Renal cortex interstitium (tissue), 11 donors: ENCODE measurements around the gene ZBTB17. TPM values are rescaled to one million over a fixed set of nuclear protein-coding genes. Genes with fewer than 3 reads are reported as not detected.

Experiments
- DNase-seq, 11 donors: peaks; one replicate each; pipeline ENCODE4 v3.0.0-alpha.2; 2013; ENCODE audit warnings: low read depth in 9 of 11, low spot score in 4 of 11; ENCODE audit errors: extremely low read depth in 1 of 11
- polyA plus RNA-seq, 3 donors: library from polyadenylated mRNA; unstranded; fragments of 120-200 nt; gene quantifications; one replicate each; pipeline ENCODE4 v1.2.1, GENCODE V29; 2013; ENCODE audit not compliant: insufficient read length in 3 of 3

ZBTB17 gene
- polyA plus RNA-seq, 3 donors, result 27.9 to 35.0 (median 30.6) TPM

DNA sequence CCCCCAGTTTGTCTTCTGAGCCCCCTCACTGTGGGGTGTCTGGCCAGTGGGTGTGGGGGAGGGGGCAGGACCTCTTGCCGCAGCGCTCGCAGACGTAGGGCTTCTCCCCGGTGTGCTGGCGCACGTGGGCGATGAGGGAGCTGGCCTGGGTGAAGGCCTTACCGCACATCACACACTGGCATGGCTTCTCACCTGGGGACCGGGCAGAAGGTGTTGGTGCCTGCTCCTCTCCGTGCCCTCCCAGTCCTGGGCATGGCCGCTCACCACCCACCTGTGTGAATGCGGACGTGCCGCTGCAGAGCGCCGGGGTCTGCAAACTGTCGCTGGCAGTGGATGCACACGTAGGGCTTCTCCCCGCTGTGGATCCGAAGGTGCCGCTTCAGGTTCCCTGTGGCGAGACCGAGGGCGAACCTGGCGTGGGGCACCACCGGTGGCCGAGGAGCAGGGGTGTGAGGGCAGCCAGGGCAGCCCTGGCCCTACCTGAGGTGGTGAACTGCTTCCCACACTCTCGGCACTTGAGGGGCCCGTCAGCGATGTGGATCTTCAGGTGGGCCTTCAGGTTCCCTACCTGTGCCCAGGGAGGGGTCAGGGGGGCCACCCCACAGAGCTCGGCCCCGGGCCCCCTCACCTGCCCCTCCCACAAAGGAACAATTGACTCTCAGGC lies 32.4 kb downstream of the ZBTB17 start:
- DNase-seq, result no peak

DNA sequence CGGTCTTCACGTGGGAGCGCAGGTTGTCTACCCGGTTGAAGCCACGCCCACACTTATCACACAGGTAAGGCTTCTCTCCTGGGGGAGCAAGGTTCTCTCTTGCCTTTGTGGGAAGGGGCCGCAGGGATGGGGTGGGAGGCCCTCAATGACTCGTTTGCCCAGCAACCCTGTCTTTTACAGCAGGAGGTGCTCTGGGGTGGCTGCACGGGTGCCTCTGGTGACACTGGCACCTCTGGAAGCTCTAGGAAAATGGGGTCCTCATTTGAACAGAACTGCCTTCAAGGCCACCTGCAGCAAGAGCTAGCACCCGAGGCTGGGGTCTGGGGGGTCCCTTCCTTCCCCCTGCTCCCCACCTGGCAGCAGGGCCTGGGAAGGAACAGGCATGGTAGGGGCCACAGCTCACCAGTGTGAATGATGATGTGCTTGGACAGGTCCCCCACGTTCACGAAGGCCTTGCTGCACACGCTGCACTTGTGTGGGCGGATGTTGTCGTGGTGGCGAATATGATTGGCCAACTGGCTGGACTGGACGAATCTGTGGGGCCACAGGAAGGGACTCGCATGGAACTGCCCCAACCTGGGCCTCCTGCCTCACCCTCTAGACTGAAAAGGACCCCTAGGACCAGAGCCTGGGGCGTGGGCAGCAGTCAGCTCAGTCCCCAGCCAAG lies 33.1 kb downstream of the ZBTB17 start:
- DNase-seq, result no peak

DNA sequence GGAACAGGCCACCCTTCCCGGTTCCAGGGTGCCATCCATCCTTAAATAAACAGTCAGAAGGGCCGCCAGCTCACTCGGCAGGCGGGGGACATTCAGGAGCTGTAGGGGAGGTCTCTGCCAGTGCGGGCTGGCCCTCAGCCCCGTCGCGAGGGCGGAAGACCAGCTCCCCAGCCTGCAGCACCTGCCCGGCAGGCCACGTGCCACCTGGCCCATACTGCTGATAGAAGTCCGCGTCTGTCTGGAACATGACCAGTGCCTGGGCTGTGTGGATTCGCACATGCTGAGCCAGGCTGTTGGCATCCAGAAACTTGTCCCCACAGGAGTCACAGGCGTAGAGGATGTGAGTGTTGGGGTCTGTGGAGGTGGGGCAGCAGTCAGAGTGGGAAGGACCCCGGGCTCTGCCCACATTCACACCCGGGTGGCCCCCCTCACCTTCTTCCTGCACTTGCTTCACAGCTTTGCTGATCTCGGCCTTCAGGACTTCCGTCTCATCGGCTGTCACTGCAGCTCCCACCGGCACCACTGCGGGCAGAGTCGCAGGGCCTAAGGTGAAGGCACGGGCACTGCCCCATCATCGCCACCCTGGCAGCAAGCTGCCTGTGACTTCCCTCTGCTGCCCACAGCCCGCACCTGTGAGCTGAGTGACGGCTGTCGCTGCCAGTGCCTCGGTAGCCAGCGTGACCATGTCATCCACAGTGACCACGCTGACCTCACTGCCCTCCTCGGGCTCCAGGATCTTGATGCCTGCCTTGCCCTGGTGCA lies 33.8 kb downstream of the ZBTB17 start:
- no peak for DNase-seq

DNA sequence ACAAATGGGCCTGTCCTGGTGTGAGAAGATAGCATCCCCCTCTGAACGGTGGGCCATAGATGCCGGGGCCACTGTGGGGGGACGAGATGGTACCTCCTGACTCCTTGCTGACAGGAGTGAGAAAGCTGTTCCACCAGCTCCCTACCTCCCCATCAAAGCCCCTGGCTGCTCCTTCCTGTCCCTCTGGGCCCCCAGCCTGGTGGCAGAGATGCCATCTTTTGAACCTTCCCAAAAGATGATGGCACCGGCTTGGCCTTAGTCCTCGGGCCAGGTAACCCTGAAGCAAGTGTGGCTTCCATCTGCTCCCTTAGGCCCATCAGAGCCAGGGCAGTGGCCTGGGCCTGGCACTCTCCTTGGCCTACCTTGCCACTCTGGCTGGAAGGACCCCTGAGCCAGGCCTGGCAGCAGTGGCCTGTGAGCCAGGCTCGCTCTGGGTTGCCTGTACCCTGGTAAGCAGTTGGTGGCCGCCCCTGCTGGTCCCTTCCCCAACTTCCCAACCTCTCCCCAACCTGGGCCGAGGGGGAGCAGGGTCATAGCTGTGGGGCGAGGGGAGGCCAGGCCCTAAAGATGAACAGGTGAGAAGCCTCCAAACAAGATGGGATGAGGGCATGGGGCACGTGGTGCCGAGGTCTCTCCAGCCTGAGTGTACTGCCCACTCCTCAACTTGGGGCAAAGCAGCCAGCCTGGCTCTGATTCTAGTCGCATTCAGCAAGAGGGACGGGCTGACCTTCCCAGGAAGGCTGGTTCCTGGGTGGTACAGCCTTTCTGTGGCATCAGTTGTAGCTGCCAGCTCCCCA lies 34.7 kb downstream of the ZBTB17 start:
- DNase-seq, result no peak

DNA sequence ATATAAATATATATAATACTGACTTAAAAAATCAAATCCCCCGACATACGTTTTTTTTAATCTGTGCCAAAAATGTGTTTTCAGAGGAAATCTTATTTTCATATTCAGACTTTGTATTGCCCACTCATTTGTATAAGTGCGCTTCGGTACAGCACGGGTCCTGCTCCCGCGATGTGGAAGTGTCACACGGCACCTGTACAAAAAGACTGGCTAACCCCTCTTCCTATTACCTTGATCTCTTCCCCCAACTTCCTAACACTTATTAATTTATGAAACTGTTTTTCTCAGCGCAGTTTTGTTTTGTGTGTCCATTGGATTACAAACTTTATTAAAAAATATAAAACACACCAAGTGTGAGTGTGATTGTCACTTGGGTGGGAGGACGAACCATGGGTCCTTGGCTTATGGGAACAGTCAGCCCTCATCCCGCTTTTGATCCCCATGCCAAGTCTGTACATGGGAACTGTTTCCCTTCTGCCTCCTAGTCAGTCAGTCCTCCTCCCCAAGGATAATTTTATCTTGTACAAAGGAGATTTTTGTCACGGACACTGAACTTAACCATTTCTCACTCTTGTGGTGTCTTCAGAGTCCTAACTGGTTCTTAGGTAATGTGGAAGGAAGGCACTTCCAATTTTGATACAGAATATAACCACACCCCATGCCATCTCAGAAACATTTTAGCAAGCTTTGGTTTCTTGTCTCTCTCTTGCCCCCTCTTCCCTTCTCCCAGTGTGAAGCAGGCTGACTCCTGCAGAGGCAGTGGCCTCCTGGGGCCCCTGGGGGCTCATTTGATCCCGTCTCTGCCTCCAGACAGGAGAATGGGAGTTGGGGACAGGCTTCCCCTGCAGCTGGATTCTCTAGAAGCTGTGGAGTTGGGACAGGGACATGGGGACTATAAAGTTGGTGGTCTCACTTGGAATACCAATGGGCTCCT lies 35.5 kb downstream of the ZBTB17 start:
- DNase-seq, result no peak

DNA sequence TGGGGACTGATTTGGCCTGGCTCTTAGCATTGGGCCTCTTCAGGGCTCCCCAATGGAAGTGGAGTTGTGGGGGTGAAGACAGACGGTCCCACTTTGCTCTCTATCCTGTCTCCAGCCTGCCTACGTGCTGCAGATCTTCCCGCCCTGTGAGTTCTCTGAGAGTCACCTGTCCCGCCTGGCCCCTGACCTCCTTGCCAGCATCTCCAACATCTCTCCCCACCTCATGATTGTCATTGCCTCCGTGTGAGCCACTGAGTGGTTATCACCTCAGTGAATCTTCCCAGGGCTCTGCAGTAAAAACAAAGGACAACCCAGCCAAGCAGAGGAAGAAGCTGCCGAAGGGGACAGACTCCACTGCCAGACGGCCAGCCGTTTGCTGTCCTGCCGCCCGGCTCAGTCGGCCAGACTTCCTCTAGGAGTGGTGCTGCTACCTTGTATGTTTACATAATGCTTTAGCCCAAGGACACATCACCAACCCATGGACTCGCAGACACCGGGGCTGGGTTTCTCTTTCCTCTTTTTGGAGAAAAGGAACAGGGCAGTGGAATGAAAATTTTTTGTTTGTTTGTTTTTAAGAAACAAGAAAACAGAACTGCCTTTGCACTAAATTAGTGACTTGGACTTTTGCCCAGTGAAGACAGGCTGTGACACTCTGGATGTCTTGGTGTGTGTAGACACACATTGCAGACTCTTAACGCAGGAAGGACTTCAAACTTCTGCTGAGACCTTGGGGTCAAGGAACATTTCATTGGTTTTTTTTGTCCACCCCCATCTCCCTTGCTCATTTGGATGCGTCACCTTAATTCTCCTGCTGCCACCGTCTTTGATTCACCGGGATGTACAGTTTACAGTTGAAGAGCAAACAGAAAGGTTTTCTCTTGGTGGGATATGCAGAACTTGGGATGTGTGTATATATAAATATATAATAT lies 36.5 kb downstream of the ZBTB17 start:
- peak in 1 of 11 donors; percentile 46 for DNase-seq

DNA sequence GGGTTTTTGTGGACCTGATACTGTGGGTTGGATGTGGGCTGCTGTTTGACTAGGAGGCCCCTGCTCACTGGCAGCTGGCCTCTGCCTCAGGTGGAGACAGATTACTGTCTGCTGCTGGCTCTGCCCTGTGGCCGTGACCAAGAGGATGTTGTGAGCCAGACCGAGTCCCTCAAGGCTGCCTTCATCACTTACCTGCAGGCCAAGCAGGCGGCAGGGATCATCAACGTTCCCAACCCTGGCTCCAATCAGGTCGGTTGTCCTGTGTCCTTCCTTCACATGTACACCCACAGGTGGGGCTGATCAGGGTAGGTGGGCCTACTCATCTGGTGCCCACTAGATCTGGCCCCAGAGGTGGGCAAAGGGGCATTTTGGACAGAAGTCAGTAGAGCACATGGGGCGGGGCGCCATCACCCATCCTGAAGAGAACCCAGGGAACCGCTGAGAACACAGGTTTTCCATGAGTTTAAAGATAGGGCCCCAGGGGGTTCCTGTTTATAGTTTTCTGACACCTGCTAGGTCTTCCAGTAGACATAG lies 37.2 kb downstream of the ZBTB17 start:
- no peak for DNase-seq

DNA sequence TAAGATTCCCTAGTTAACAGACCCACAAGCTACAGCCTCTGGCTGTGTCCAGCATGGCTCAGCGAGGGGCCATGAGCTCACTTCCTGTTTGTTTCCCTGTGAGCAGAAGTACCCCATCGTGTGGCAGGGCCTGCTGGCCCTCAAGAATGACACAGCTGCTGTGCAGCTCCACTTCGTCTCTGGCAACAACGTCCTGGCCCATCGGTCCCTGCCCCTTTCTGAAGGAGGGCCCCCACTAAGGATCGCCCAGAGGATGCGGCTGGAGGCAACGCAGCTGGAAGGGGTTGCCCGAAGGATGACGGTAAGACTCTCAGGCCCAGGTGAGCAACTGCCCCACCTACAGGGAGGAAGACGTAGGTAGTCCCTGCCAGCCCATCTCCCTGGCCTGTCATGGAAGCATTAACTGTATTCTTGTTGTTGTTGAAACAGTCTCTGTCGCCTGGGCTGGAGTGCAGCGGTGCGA lies 38.2 kb downstream of the ZBTB17 start:
- no peak for DNase-seq

DNA sequence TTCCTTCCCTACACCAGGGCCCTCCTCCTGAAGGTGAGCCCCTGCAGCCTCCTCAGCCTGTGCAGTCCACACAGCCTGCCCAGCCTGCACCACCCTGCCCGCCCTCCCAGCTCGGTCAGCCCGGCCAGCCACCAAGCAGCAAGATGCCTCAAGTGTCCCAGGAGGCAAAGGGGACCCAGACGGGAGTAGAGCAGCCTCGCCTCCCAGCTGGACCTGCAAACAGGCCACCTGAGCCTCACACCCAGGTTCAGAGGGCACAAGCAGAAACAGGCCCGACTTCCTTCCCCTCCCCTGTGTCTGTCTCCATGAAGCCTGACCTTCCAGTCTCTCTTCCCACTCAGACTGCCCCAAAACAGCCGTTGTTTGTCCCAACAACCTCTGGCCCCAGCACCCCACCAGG lies 38.8 kb downstream of the ZBTB17 start:
- DNase-seq, result no peak

DNA sequence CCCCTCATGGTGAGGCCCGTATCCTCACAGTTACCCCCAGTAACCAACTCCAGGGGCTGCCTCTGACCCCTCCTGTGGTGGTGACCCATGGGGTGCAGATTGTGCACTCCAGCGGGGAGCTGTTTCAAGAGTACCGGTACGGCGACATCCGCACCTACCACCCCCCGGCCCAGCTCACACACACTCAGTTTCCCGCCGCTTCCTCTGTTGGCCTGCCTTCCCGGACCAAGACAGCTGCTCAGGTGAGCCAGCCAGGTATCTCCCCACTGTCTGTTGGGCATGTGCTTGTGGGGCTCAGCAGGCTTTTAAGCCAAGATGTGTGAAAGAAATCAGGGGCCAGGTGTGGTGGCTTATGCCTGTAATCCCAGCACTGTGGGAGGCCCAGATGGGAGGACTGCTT lies 39.9 kb downstream of the ZBTB17 start:
- DNase-seq, result no peak

DNA sequence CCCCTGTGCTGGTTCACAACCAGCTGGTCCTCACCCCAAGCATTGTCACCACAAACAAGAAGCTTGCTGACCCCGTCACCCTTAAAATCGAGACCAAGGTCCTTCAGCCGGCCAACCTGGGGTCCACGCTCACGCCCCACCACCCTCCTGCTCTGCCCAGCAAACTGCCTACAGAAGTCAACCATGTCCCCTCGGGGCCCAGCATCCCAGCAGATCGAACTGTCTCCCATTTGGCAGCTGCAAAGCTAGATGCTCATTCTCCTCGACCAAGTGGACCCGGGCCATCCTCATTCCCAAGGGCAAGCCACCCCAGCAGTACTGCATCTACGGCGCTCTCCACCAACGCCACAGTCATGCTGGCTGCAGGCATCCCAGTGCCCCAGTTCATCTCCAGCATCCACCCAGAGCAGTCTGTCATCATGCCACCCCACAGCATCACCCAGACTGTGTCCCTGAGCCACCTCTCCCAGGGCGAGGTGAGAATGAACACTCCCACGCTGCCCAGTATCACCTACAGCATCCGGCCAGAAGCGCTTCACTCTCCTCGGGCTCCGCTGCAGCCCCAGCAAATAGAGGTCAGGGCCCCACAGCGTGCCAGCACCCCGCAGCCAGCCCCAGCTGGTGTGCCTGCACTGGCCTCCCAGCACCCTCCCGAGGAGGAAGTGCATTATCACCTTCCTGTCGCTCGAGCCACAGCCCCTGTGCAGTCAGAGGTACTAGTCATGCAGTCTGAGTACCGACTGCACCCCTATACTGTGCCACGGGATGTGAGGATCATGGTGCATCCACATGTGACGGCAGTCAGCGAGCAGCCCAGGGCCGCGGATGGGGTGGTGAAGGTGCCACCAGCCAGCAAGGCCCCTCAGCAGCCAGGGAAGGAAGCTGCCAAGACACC lies 40.6 kb downstream of the ZBTB17 start:
- DNase-seq, result no peak

DNA sequence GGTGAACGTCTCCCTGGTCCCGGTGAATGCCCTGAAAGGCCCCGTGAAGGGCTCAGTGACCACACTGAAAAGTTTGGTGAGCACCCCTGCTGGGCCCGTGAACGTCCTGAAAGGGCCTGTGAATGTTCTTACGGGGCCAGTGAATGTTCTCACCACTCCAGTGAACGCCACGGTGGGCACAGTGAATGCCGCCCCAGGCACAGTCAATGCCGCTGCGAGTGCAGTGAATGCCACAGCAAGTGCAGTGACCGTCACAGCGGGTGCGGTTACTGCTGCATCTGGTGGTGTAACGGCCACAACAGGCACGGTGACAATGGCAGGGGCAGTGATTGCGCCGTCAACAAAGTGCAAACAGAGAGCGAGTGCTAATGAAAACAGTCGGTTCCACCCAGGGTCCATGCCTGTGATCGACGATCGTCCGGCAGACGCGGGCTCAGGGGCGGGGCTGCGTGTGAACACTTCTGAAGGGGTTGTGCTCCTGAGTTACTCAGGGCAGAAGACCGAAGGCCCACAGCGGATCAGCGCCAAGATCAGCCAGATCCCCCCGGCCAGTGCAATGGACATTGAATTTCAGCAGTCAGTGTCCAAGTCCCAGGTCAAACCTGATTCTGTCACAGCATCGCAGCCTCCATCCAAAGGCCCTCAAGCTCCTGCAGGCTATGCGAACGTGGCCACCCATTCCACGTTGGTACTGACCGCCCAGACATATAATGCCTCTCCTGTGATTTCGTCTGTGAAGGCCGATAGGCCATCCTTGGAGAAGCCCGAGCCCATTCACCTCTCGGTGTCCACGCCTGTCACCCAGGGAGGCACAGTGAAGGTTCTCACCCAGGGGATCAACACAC lies 41.5 kb downstream of the ZBTB17 start:
- DNase-seq, result no peak

DNA sequence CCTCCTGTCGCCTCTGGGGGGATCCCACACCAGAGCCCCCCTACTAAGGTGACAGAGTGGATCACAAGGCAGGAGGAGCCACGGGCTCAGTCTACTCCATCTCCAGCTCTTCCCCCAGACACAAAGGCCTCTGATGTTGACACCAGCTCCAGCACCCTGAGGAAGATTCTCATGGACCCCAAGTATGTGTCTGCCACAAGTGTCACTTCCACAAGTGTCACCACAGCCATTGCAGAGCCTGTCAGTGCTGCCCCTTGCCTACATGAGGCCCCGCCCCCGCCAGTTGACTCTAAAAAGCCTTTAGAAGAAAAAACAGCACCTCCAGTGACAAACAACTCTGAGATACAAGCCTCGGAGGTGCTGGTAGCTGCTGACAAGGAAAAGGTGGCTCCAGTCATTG lies 42.2 kb downstream of the ZBTB17 start:
- no peak for DNase-seq

DNA sequence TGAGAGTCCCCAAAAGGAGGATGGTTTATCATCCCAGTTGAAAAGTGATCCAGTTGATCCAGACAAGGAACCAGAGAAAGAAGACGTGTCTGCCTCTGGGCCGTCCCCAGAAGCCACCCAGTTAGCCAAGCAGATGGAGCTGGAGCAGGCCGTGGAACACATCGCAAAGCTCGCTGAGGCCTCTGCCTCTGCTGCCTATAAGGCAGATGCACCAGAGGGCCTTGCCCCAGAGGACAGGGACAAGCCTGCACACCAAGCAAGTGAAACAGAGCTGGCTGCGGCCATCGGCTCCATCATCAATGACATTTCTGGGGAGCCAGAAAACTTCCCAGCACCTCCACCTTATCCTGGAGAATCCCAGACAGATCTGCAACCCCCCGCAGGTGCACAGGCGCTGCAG lies 43.3 kb downstream of the ZBTB17 start:
- no peak for DNase-seq

DNA sequence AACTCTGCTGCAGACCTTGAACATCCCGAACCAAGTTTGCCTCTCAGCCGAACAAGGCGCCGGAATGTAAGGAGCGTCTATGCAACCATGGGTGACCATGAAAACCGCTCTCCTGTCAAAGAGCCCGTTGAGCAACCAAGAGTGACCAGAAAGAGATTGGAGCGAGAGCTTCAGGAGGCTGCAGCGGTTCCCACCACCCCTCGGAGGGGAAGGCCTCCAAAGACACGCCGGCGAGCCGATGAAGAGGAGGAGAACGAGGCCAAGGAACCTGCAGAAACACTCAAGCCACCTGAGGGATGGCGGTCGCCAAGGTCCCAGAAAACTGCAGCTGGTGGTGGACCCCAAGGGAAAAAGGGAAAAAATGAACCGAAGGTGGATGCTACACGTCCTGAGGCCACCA lies 44.0 kb downstream of the ZBTB17 start:
- no peak for DNase-seq
